Measurements from ENCODE around the gene ARHGDIB.

DNA sequence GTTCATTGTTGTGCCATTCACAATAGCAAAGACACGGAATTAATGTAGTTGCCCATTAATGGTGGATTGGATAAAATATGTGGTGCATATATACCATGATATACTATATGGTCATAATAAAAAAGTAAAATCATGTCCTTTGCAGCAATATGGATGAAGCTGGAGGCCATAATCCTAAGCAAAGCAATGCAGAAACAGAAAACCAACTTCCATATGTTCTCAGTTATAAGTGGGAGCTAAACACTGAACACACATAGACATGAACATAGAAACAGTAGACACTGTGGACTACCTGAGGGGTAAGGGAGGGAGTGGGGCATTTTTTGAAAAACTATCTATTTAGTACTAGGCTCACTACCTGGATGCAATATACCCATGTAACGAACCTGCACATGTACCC lies 20.0 kb downstream of the ARHGDIB start:
- TF ChIP-seq, protein P1, sequence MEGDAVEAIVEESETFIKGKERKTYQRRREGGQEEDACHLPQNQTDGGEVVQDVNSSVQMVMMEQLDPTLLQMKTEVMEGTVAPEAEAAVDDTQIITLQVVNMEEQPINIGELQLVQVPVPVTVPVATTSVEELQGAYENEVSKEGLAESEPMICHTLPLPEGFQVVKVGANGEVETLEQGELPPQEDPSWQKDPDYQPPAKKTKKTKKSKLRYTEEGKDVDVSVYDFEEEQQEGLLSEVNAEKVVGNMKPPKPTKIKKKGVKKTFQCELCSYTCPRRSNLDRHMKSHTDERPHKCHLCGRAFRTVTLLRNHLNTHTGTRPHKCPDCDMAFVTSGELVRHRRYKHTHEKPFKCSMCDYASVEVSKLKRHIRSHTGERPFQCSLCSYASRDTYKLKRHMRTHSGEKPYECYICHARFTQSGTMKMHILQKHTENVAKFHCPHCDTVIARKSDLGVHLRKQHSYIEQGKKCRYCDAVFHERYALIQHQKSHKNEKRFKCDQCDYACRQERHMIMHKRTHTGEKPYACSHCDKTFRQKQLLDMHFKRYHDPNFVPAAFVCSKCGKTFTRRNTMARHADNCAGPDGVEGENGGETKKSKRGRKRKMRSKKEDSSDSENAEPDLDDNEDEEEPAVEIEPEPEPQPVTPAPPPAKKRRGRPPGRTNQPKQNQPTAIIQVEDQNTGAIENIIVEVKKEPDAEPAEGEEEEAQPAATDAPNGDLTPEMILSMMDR (IDR thresholded peaks at IDR 0.05): no peak
- TF ChIP-seq POLR2A (IDR thresholded peaks at IDR 0.05): no peak
